Measurements from ENCODE around the gene KRTAP4-3.

GRCh38 chr17:41145261-41145660 is 22.8 kb downstream of the KRTAP4-3 start:
- TF ChIP-seq, protein P1, sequence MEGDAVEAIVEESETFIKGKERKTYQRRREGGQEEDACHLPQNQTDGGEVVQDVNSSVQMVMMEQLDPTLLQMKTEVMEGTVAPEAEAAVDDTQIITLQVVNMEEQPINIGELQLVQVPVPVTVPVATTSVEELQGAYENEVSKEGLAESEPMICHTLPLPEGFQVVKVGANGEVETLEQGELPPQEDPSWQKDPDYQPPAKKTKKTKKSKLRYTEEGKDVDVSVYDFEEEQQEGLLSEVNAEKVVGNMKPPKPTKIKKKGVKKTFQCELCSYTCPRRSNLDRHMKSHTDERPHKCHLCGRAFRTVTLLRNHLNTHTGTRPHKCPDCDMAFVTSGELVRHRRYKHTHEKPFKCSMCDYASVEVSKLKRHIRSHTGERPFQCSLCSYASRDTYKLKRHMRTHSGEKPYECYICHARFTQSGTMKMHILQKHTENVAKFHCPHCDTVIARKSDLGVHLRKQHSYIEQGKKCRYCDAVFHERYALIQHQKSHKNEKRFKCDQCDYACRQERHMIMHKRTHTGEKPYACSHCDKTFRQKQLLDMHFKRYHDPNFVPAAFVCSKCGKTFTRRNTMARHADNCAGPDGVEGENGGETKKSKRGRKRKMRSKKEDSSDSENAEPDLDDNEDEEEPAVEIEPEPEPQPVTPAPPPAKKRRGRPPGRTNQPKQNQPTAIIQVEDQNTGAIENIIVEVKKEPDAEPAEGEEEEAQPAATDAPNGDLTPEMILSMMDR (conservative IDR thresholded peaks at IDR 0.05): no peak
- no peak for TF ChIP-seq ZFX (IDR thresholded peaks at IDR 0.05)
